ENCODE measurements around the gene DNASE1L1. TPM values are rescaled to one million over a fixed set of nuclear protein-coding genes. Genes with fewer than 3 reads are reported as not detected.

The DNASE1L1 gene
- total and polyA plus RNA-seq, 4 donors = 9.3 to 22.1 (median 16.7) TPM

DNA sequence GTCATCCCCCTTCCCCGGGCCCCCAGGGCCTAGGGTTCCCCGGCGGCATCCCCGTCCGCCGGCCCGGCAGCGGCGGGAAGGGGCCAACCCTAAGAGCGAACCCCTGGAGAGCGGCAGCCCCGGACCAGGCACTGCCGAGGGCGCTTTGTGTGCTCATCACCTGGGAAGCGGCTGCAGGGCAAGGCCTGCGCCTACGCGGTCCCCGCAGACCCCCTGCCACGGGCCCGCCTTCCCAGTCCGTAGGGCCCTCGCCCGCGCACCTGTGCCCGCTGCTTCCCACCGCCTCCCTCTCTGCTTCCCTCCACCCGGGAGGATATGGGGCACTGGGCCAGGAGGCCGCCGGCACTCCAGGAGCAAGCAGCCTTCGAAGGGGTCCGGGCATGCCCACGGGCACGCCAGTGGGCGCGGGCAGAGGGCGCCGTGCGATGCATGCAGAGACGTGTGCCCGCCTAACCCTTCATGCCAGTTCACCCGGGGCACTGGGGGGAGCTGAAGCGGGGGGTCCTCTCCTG lies 37.2 kb downstream of the DNASE1L1 start:
- Histone ChIP-seq H3K9ac (ENCODE audit: low read depth in 1 of 2, low read length in 2 of 2) (no peak overlapping the region), H3K4me1 (ENCODE audit: control insufficient read depth in 4 of 4, insufficient read depth in 4 of 4, low read length in 3 of 4) (peaks cover 9 to 27% (median 12%) of the 10 kb centered on the region in 4 donors), H3K9me3 (ENCODE audit: control insufficient read depth in 4 of 4, low read length in 3 of 4) (no peaks in the 10 kb centered on the region), H3K4me3 (ENCODE audit: low read depth in 1 of 3, low read length in 3 of 3) (peak overlapping the region in 1 of 3 donors; percentile 39), H3K36me3 (ENCODE audit: control insufficient read depth in 4 of 4, insufficient read depth in 3 of 4, low read depth in 1 of 4, low read length in 3 of 4) (no peaks in the 10 kb centered on the region), H3K27me3 (ENCODE audit: control insufficient read depth in 4 of 4, insufficient read depth in 4 of 4, low read length in 3 of 4) (no peaks in the 10 kb centered on the region), H3K27ac (ENCODE audit: low read depth in 1 of 2, low read length in 2 of 2) (peak overlapping the region in 1 of 2 donors; percentile 35)
- WGBS = 17% methylated on average over 43 of the region's 43 CpGs
- TF ChIP-seq TAF1 (conservative IDR thresholded peaks at IDR 0.05) = no peak
- no peak for TF ChIP-seq RAD21 (IDR thresholded peaks at IDR 0.05)
- DNase-seq (ENCODE audit: low spot score) = no peak

DNA sequence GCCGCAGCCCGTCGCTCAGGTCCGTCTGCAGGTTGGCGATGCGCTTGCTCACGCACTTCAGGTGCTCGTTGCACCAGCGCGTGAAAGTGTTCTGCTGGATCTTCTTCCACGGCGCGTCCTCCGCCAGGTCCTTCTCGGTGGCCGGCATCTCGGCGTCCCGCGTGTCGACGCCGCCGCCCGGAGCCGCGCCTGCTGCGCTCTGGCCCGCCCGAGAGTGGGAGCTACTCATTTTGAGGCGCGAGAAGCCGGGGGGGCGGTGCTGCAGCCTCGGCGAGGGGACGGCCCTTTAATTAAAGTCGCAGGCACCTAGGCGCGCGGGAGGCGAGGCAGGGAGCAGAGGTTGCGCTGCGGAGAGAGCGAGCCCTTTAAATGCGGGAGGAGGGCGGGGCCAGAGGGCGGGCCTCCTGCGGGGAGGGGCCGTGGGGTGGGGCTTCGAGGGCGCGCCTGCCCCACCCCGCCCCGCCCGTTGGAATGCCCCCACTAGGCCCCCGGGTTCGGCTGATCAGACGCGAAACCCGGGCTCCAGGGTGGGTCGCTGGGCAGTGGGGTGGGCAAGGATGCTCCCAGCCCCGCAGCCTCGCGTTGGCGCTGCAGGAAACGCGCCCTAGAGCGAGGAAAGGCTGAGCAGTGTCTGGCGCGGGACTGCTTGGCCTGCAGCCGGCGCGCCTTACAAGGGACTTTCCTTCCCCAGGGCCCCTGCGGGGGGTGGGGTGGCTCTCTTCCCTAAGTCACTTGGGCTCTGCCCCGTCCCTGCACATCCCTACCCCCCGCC lies 37.9 kb downstream of the DNASE1L1 start:
- peak; percentile 76 for DNase-seq (ENCODE audit: low spot score)
- Histone ChIP-seq H3K9me3 (ENCODE audit: control insufficient read depth in 4 of 4, low read length in 3 of 4) (no peaks in the 10 kb centered on the region), H3K4me3 (ENCODE audit: low read depth in 1 of 3, low read length in 3 of 3) (peak overlapping the region; percentile 41 to 71 (median 69)), H3K27ac (ENCODE audit: low read depth in 1 of 2, low read length in 2 of 2) (peak overlapping the region; percentile 59 to 69), H3K9ac (ENCODE audit: low read depth in 1 of 2, low read length in 2 of 2) (no peak overlapping the region), H3K4me1 (ENCODE audit: control insufficient read depth in 4 of 4, insufficient read depth in 4 of 4, low read length in 3 of 4) (peaks cover 10 to 30% (median 17%) of the 10 kb centered on the region in 4 donors), H3K27me3 (ENCODE audit: control insufficient read depth in 4 of 4, insufficient read depth in 4 of 4, low read length in 3 of 4) (no peaks in the 10 kb centered on the region), H3K36me3 (ENCODE audit: control insufficient read depth in 4 of 4, insufficient read depth in 3 of 4, low read depth in 1 of 4, low read length in 3 of 4) (no peaks in the 10 kb centered on the region)
- under 1% methylated on average over 77 of the region's 77 CpGs for WGBS
- peak; percentile 25 for TF ChIP-seq SP1 (IDR thresholded peaks at IDR 0.05)
- TF ChIP-seq JUND (IDR thresholded peaks at IDR 0.05) = no peak
- no peak for TF ChIP-seq RXRA (IDR thresholded peaks at IDR 0.05)
- TF ChIP-seq, protein P1, sequence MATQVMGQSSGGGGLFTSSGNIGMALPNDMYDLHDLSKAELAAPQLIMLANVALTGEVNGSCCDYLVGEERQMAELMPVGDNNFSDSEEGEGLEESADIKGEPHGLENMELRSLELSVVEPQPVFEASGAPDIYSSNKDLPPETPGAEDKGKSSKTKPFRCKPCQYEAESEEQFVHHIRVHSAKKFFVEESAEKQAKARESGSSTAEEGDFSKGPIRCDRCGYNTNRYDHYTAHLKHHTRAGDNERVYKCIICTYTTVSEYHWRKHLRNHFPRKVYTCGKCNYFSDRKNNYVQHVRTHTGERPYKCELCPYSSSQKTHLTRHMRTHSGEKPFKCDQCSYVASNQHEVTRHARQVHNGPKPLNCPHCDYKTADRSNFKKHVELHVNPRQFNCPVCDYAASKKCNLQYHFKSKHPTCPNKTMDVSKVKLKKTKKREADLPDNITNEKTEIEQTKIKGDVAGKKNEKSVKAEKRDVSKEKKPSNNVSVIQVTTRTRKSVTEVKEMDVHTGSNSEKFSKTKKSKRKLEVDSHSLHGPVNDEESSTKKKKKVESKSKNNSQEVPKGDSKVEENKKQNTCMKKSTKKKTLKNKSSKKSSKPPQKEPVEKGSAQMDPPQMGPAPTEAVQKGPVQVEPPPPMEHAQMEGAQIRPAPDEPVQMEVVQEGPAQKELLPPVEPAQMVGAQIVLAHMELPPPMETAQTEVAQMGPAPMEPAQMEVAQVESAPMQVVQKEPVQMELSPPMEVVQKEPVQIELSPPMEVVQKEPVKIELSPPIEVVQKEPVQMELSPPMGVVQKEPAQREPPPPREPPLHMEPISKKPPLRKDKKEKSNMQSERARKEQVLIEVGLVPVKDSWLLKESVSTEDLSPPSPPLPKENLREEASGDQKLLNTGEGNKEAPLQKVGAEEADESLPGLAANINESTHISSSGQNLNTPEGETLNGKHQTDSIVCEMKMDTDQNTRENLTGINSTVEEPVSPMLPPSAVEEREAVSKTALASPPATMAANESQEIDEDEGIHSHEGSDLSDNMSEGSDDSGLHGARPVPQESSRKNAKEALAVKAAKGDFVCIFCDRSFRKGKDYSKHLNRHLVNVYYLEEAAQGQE (IDR thresholded peaks at IDR 0.05) = peak; percentile 32
- TF ChIP-seq, protein P2, sequence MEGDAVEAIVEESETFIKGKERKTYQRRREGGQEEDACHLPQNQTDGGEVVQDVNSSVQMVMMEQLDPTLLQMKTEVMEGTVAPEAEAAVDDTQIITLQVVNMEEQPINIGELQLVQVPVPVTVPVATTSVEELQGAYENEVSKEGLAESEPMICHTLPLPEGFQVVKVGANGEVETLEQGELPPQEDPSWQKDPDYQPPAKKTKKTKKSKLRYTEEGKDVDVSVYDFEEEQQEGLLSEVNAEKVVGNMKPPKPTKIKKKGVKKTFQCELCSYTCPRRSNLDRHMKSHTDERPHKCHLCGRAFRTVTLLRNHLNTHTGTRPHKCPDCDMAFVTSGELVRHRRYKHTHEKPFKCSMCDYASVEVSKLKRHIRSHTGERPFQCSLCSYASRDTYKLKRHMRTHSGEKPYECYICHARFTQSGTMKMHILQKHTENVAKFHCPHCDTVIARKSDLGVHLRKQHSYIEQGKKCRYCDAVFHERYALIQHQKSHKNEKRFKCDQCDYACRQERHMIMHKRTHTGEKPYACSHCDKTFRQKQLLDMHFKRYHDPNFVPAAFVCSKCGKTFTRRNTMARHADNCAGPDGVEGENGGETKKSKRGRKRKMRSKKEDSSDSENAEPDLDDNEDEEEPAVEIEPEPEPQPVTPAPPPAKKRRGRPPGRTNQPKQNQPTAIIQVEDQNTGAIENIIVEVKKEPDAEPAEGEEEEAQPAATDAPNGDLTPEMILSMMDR (IDR thresholded peaks at IDR 0.05; ENCODE audit: low read depth, low read length, missing input control) = no peak
- peak; percentile 61 for TF ChIP-seq YY1 (IDR thresholded peaks at IDR 0.05)
- no peak for TF ChIP-seq NR2F2 (IDR thresholded peaks at IDR 0.05)
- TF ChIP-seq, protein P3, sequence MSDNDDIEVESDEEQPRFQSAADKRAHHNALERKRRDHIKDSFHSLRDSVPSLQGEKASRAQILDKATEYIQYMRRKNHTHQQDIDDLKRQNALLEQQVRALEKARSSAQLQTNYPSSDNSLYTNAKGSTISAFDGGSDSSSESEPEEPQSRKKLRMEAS (IDR thresholded peaks at IDR 0.05) = peak; percentile 98
- peak; percentile 30 for TF ChIP-seq TAF1 (conservative IDR thresholded peaks at IDR 0.05)
- TF ChIP-seq HNF4G (IDR thresholded peaks at IDR 0.05) = no peak
- TF ChIP-seq HNF4A (conservative IDR thresholded peaks at IDR 0.05) = no peak
- no peak for TF ChIP-seq FOXA1 (IDR thresholded peaks at IDR 0.05)
- no peak for TF ChIP-seq FOXA2 (IDR thresholded peaks at IDR 0.05)
- TF ChIP-seq, protein P4, sequence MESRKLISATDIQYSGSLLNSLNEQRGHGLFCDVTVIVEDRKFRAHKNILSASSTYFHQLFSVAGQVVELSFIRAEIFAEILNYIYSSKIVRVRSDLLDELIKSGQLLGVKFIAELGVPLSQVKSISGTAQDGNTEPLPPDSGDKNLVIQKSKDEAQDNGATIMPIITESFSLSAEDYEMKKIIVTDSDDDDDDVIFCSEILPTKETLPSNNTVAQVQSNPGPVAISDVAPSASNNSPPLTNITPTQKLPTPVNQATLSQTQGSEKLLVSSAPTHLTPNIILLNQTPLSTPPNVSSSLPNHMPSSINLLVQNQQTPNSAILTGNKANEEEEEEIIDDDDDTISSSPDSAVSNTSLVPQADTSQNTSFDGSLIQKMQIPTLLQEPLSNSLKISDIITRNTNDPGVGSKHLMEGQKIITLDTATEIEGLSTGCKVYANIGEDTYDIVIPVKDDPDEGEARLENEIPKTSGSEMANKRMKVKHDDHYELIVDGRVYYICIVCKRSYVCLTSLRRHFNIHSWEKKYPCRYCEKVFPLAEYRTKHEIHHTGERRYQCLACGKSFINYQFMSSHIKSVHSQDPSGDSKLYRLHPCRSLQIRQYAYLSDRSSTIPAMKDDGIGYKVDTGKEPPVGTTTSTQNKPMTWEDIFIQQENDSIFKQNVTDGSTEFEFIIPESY (IDR thresholded peaks at IDR 0.05) = no peak
- peak in 1 of 2 donors; percentile 18 for TF ChIP-seq EGR1 (IDR thresholded peaks at IDR 0.05; ENCODE audit: low read depth in 2 of 2)
- peak in 1 of 2 donors; percentile 6 for TF ChIP-seq RAD21 (IDR thresholded peaks at IDR 0.05)
- TF ChIP-seq, protein P5, sequence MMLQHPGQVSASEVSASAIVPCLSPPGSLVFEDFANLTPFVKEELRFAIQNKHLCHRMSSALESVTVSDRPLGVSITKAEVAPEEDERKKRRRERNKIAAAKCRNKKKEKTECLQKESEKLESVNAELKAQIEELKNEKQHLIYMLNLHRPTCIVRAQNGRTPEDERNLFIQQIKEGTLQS (IDR thresholded peaks at IDR 0.05) = no peak
